A673 (cell line): ENCODE data around the gene HRH1. TPM values are rescaled to one million over a fixed set of nuclear protein-coding genes. Genes with fewer than 3 reads are reported as not detected.

Experiments used
- BruUV-seq: library from RNA; stranded (reverse); fragments of 400-500 nt; replicated peaks from 2 replicates; lab custom pipeline; 2021; lab: Mats Ljungman, UMichigan
- CTCF ChIA-PET: fragments of 300-600 bp; sonication (Branson Sonifier 250); formaldehyde crosslinking; loops from one replicate; lab custom pipeline; 2022; ENCODE audit warnings: antibody characterized with exemption; lab: Charles Lee
- POLR2A ChIA-PET: fragments of 300-600 bp; sonication (Branson Sonifier 250); formaldehyde crosslinking; loops from one replicate; lab custom pipeline; 2022; ENCODE audit warnings: antibody characterized with exemption; ENCODE audit not compliant: low non-redundant PET; lab: Charles Lee
- DNase-seq: peaks from one replicate; pipeline ENCODE4 v3.0.0-alpha.2; 2015; ENCODE audit warnings: low spot score
- H3K27ac ChIP-seq: fragments of 200-600 bp; sonication (generic); 2 replicates; pipeline ENCODE4 v1.5.1; 2016; ENCODE audit warnings: mixed run types, low read depth, mild to moderate bottlenecking, mixed read lengths, antibody characterized with exemption, low read length; ENCODE audit not compliant: poor library complexity, severe bottlenecking
- H3K27me3 ChIP-seq: fragments of 200-600 bp; sonication (generic); replicated peaks from 2 replicates; pipeline ENCODE4 v1.6.1; 2017; ENCODE audit warnings: mixed run types, low read depth, mild to moderate bottlenecking, mixed read lengths, antibody characterized with exemption, low read length; ENCODE audit not compliant: insufficient read depth, poor library complexity
- H3K36me3 ChIP-seq: fragments of 200-600 bp; sonication (generic); 2 replicates; pipeline ENCODE4 v1.6.1; 2016; ENCODE audit warnings: mixed run types, mild to moderate bottlenecking, mixed read lengths, antibody characterized with exemption, low read length; ENCODE audit not compliant: insufficient read depth, poor library complexity, severe bottlenecking
- H3K4me1 ChIP-seq: fragments of 200-600 bp; sonication (generic); 2 replicates; pipeline ENCODE4 v1.6.1; 2017; ENCODE audit warnings: mixed run types, mild to moderate bottlenecking, mixed read lengths, antibody characterized with exemption, low read length; ENCODE audit not compliant: insufficient read depth, poor library complexity, severe bottlenecking
- H3K4me3 ChIP-seq: fragments of 200-600 bp; sonication (generic); 2 replicates; pipeline ENCODE4 v1.5.1; 2016; ENCODE audit warnings: low read depth, mixed run types, mild to moderate bottlenecking, mixed read lengths, low read length; ENCODE audit not compliant: poor library complexity, severe bottlenecking
- H3K9me3 ChIP-seq: fragments of 200-600 bp; sonication (generic); 2 replicates; pipeline ENCODE4 v1.6.1; 2016; ENCODE audit warnings: mixed run types, low read depth, mild to moderate bottlenecking, mixed read lengths, antibody characterized with exemption, low read length; ENCODE audit not compliant: poor library complexity, severe bottlenecking
- CTCF ChIP-seq: fragments of 300-800, 200-600 bp; sonication (generic); conservative IDR thresholded peaks from 2 replicates; pipeline ENCODE4 v1.5.1; 2017; ENCODE audit warnings: low read depth, mild to moderate bottlenecking, antibody characterized with exemption, low read length, moderate library complexity, mixed read lengths
- EZH2 ChIP-seq: fragments of 200-600 bp; sonication (generic); IDR thresholded peaks from 2 replicates; pipeline ENCODE4 v1.6.1; 2017; ENCODE audit warnings: borderline replicate concordance, low read depth, mild to moderate bottlenecking, mixed read lengths, antibody characterized with exemption, low read length; ENCODE audit not compliant: poor library complexity, severe bottlenecking
- intact Hi-C: fragments of 100-400 bp; cut with micrococcal nuclease; formaldehyde crosslinking; loops from one replicate; pipeline ENCODE4 v1.10.0; 2022; ENCODE audit not compliant: unreplicated experiment
- total RNA-seq: library from RNA; stranded (reverse); gene quantifications from 2 replicates; pipeline ENCODE4 v1.2.3, GENCODE V29; 2021

The HRH1 gene
- total RNA-seq, 1 experiment from 2014 or later: 0.92 TPM

GRCh38 chr3:11271986-11272904, 118.0 kb downstream of the HRH1 start, which contains the start of gene ATG7:
Gene ATG7 (plus strand): TSS chr3:11272397. CDS start chr3:11298696, 26,299 bp downstream.
- intact Hi-C loops: no loop called here
- TF ChIP-seq EZH2 (no peak), CTCF (no peak)
- no peaks in the 10 kb centered on the region for H3K9me3 ChIP-seq
- H3K4me1 ChIP-seq: peaks cover 8% of the 10 kb centered on the region
- ChIA-PET CTCF (interaction anchor here (0.6 to 1.0 kb wide), 3 partner anchors 10 to 36 kb away, joined by 3 read pairs; no protein-coding TSS in a partner anchor), POLR2A (interaction anchor here (0.7 to 1.2 kb wide), 2 partner anchors 10 to 16 kb away, joined by 3 to 4 read pairs; no protein-coding TSS in a partner anchor)
- TSS peak; percentile 79 for BruUV-seq
- H3K27ac ChIP-seq: peak within 1 kb of the TSS; percentile 89
- peak; percentile 99 for DNase-seq
- H3K27me3 ChIP-seq: no peaks in the 10 kb centered on the region
- no peaks in the 10 kb centered on the region for H3K36me3 ChIP-seq
- peak within 1 kb of the TSS; percentile 69 for H3K4me3 ChIP-seq

GRCh38 chr3:11272906-11273574, 118.7 kb downstream of the HRH1 start:
- Histone ChIP-seq H3K36me3 (no peaks in the 10 kb centered on the region), H3K27ac (peak overlapping the region; percentile 89), H3K9me3 (no peaks in the 10 kb centered on the region), H3K27me3 (no peaks in the 10 kb centered on the region), H3K4me3 (peak overlapping the region; percentile 69), H3K4me1 (peaks cover 8% of the 10 kb centered on the region)
- no TSS peak for BruUV-seq
- ChIA-PET CTCF (no interaction called here), POLR2A (interaction anchor here (1.2 kb wide), 1 partner anchor 15 kb away, joined by 3 read pairs; no protein-coding TSS in a partner anchor)
- intact Hi-C loops: no loop called here
- TF ChIP-seq EZH2 (no peak), CTCF (no peak)
- no peak for DNase-seq

- POLR2A ChIA-PET: no interaction called here
- peaks cover 8% of the 10 kb centered on the region for H3K4me1 ChIP-seq
- no peak overlapping the region for H3K4me3 ChIP-seq
- CTCF ChIA-PET: no interaction called here
- H3K9me3 ChIP-seq: no peaks in the 10 kb centered on the region
- no TSS peak for BruUV-seq
- DNase-seq: no peak
- intact Hi-C loops: no loop called here
- no peaks in the 10 kb centered on the region for H3K36me3 ChIP-seq
- H3K27ac ChIP-seq: no peak overlapping the region
- H3K27me3 ChIP-seq: no peaks in the 10 kb centered on the region
- TF ChIP-seq EZH2 (no peak), CTCF (no peak)
These were observed 119.6 kb downstream of the HRH1 start for GRCh38 chr3:11273891-11274291.
